WTC11 (cell line): ENCODE results near the gene DLGAP4. TPM values are rescaled to one million over a fixed set of nuclear protein-coding genes. Genes with fewer than 3 reads are reported as not detected.

Experiments used
- ATAC-seq: fragments of 200-7000 bp; cut with Tn5 transposase; 2 replicates; pipeline ENCODE4 v1.10.0; 2021; ENCODE audit warnings: mild to moderate bottlenecking, moderate library complexity
- CTCF ChIA-PET: fragments of 300-600 bp; sonication (Branson Sonifier 250); formaldehyde crosslinking; loops from one replicate; lab custom pipeline; 2021; ENCODE audit warnings: antibody characterized with exemption; lab: Charles Lee
- POLR2A ChIA-PET: fragments of 350-600 bp; sonication (Branson Sonifier 250); formaldehyde crosslinking; loops from one replicate; lab custom pipeline; 2021; ENCODE audit warnings: antibody characterized with exemption; lab: Charles Lee
- DNase-seq: peaks from one replicate; pipeline ENCODE4 v3.0.0; 2021; ENCODE audit warnings: low spot score
- H3K27ac Mint-ChIP-seq: 2 replicates; pipeline ENCODE4 v1.8.0; 2021; ENCODE audit warnings: mixed read lengths
- H3K27me3 Mint-ChIP-seq: 2 replicates; pipeline ENCODE4 v1.8.0; 2021; ENCODE audit warnings: low read depth, mild to moderate bottlenecking, moderate library complexity, mixed read lengths
- H3K36me3 Mint-ChIP-seq: 2 replicates; pipeline ENCODE4 v1.8.0; 2021; ENCODE audit warnings: mixed read lengths
- H3K4me1 Mint-ChIP-seq: 2 replicates; pipeline ENCODE4 v1.8.0; 2022; ENCODE audit warnings: mixed read lengths
- H3K4me3 Mint-ChIP-seq: 2 replicates; pipeline ENCODE4 v1.8.0; 2021; ENCODE audit warnings: mild to moderate bottlenecking, moderate library complexity, mixed read lengths
- H3K9me3 Mint-ChIP-seq: 2 replicates; pipeline ENCODE4 v1.8.0; 2021; ENCODE audit warnings: mixed read lengths
- ATF1 ChIP-seq: sonication (generic); formaldehyde crosslinking; IDR thresholded peaks from 2 replicates; pipeline ENCODE4 v1.8.1; 2023; ENCODE audit warnings: mild to moderate bottlenecking, moderate library complexity, missing genetic modification reagents
- ETV6 ChIP-seq: sonication (generic); formaldehyde crosslinking; IDR thresholded peaks from 2 replicates; pipeline ENCODE4 v1.8.1; 2022; ENCODE audit warnings: mild to moderate bottlenecking, missing genetic modification reagents
- FOXK1 ChIP-seq: sonication (generic); formaldehyde crosslinking; IDR thresholded peaks from 2 replicates; pipeline ENCODE4 v1.8.0; 2022; ENCODE audit warnings: mild to moderate bottlenecking, moderate library complexity, missing genetic modification reagents
- FOXP4 ChIP-seq: sonication (generic); formaldehyde crosslinking; IDR thresholded peaks from 2 replicates; pipeline ENCODE4 v1.8.0; 2022; ENCODE audit warnings: mild to moderate bottlenecking, missing genetic modification reagents
- HMGXB4 ChIP-seq: sonication (generic); formaldehyde crosslinking; IDR thresholded peaks from 2 replicates; pipeline ENCODE4 v1.8.1; 2023; ENCODE audit warnings: mild to moderate bottlenecking, moderate library complexity, missing genetic modification reagents
- IRF2 ChIP-seq: sonication (generic); formaldehyde crosslinking; IDR thresholded peaks from 2 replicates; pipeline ENCODE4 v1.8.0; 2022; ENCODE audit warnings: low read depth, missing genetic modification reagents, borderline replicate concordance
- MXD4 ChIP-seq: fragments of 250-450 bp; sonication (Bioruptor Pico); IDR thresholded peaks from 2 replicates; pipeline ENCODE4 v1.8.0; 2021; ENCODE audit warnings: mild to moderate bottlenecking, moderate library complexity, borderline replicate concordance
- NFATC4 ChIP-seq: fragments of 250-450 bp; sonication (Bioruptor Pico); IDR thresholded peaks from 2 replicates; pipeline ENCODE4 v1.9.0; 2021; ENCODE audit warnings: mild to moderate bottlenecking
- NR3C1 ChIP-seq: sonication (generic); formaldehyde crosslinking; conservative IDR thresholded peaks from 2 replicates; pipeline ENCODE4 v1.8.1; 2023; ENCODE audit warnings: low read depth, mild to moderate bottlenecking, missing genetic modification reagents
- TEAD1 ChIP-seq: sonication (generic); formaldehyde crosslinking; IDR thresholded peaks from 2 replicates; pipeline ENCODE4 v1.8.0; 2022; ENCODE audit warnings: mild to moderate bottlenecking, missing genetic modification reagents
- TEAD4 ChIP-seq: sonication (generic); formaldehyde crosslinking; IDR thresholded peaks from 2 replicates; pipeline ENCODE4 v1.8.0; 2022; ENCODE audit warnings: mild to moderate bottlenecking, missing genetic modification reagents
- ZNF121 ChIP-seq: sonication (generic); formaldehyde crosslinking; IDR thresholded peaks from 2 replicates; pipeline ENCODE4 v1.8.0; 2023; ENCODE audit warnings: missing genetic modification reagents
- ZNF263 ChIP-seq: sonication (generic); formaldehyde crosslinking; IDR thresholded peaks from 2 replicates; pipeline ENCODE4 v1.8.1; 2022; ENCODE audit warnings: low read depth, mild to moderate bottlenecking, moderate library complexity, missing genetic modification reagents
- ZNF317 ChIP-seq: sonication (generic); formaldehyde crosslinking; IDR thresholded peaks from 2 replicates; pipeline ENCODE4 v1.8.1; 2023; ENCODE audit warnings: low read depth, mild to moderate bottlenecking, moderate library complexity, missing genetic modification reagents, borderline replicate concordance
- ZNF671 ChIP-seq: fragments of 250-450 bp; sonication (Bioruptor Pico); IDR thresholded peaks from 2 replicates; pipeline ENCODE4 v1.8.0; 2021; ENCODE audit warnings: mild to moderate bottlenecking
- total RNA-seq: library from RNA; stranded (reverse); gene quantifications from 3 replicates; pipeline ENCODE4 v1.2.3, GENCODE V29; 2021
- TF ChIP-seq, protein P1 (sequence below): sonication (generic); formaldehyde crosslinking; IDR thresholded peaks from 2 replicates; pipeline ENCODE4 v1.8.0; 2023; ENCODE audit warnings: missing genetic modification reagents, mild to moderate bottlenecking, borderline replicate concordance
- TF ChIP-seq, protein P2 (sequence below): sonication (generic); formaldehyde crosslinking; IDR thresholded peaks from 2 replicates; pipeline ENCODE4 v1.8.1; 2023; ENCODE audit warnings: mild to moderate bottlenecking, missing genetic modification reagents
- TF ChIP-seq, protein P3 (sequence below): sonication (generic); formaldehyde crosslinking; IDR thresholded peaks from 2 replicates; pipeline ENCODE4 v1.8.1; 2022; ENCODE audit warnings: missing genetic modification reagents, borderline replicate concordance

DLGAP4 gene
- total RNA-seq, 1 experiment from 2014 or later: 52.6 TPM

DNA sequence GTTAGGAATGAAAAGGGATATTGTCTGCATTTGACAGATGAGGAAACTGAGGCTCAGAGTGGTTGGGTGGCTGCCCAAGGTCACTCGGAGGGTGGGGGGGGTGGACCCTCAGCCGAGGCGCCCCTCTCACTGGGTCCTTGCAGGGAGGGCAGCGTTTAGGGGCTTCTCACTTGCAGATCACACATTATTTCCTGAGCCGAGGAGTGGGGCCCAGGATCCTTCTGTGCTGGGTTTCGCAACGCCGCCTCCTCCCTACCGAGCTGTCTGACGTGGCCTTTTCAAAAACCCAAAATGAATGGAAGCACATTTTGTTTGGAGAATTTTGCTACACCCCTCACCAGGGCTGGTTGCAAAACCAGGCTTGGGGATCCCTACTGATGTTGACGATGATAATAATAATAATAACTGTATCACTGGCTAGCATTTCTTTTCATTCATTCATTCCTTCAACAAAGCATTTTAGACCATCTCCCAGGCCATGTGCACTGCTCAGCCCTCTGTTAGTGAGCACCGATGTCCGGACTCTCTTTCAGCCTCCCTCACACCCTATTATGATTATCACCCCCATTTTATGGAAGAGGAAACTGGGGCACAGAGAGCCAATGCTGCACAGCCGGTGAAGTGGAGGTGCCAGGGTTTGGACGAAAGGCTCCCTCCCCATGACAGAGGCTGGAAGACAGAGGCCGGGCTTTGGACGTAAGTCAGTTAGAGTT is 5.2 kb downstream of the DLGAP4 start (continued):
- TF ChIP-seq FOXP4 (CRISPR knock-in tag) (no peak), HMGXB4 (no peak), ZNF317 (no peak), FOXK1 (CRISPR knock-in tag) (no peak)
- TF ChIP-seq, protein P1, sequence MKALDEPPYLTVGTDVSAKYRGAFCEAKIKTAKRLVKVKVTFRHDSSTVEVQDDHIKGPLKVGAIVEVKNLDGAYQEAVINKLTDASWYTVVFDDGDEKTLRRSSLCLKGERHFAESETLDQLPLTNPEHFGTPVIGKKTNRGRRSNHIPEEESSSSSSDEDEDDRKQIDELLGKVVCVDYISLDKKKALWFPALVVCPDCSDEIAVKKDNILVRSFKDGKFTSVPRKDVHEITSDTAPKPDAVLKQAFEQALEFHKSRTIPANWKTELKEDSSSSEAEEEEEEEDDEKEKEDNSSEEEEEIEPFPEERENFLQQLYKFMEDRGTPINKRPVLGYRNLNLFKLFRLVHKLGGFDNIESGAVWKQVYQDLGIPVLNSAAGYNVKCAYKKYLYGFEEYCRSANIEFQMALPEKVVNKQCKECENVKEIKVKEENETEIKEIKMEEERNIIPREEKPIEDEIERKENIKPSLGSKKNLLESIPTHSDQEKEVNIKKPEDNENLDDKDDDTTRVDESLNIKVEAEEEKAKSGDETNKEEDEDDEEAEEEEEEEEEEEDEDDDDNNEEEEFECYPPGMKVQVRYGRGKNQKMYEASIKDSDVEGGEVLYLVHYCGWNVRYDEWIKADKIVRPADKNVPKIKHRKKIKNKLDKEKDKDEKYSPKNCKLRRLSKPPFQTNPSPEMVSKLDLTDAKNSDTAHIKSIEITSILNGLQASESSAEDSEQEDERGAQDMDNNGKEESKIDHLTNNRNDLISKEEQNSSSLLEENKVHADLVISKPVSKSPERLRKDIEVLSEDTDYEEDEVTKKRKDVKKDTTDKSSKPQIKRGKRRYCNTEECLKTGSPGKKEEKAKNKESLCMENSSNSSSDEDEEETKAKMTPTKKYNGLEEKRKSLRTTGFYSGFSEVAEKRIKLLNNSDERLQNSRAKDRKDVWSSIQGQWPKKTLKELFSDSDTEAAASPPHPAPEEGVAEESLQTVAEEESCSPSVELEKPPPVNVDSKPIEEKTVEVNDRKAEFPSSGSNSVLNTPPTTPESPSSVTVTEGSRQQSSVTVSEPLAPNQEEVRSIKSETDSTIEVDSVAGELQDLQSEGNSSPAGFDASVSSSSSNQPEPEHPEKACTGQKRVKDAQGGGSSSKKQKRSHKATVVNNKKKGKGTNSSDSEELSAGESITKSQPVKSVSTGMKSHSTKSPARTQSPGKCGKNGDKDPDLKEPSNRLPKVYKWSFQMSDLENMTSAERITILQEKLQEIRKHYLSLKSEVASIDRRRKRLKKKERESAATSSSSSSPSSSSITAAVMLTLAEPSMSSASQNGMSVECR (CRISPR knock-in tag): no peak
- TF ChIP-seq, protein P2, sequence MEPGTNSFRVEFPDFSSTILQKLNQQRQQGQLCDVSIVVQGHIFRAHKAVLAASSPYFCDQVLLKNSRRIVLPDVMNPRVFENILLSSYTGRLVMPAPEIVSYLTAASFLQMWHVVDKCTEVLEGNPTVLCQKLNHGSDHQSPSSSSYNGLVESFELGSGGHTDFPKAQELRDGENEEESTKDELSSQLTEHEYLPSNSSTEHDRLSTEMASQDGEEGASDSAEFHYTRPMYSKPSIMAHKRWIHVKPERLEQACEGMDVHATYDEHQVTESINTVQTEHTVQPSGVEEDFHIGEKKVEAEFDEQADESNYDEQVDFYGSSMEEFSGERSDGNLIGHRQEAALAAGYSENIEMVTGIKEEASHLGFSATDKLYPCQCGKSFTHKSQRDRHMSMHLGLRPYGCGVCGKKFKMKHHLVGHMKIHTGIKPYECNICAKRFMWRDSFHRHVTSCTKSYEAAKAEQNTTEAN: no peak

DNA sequence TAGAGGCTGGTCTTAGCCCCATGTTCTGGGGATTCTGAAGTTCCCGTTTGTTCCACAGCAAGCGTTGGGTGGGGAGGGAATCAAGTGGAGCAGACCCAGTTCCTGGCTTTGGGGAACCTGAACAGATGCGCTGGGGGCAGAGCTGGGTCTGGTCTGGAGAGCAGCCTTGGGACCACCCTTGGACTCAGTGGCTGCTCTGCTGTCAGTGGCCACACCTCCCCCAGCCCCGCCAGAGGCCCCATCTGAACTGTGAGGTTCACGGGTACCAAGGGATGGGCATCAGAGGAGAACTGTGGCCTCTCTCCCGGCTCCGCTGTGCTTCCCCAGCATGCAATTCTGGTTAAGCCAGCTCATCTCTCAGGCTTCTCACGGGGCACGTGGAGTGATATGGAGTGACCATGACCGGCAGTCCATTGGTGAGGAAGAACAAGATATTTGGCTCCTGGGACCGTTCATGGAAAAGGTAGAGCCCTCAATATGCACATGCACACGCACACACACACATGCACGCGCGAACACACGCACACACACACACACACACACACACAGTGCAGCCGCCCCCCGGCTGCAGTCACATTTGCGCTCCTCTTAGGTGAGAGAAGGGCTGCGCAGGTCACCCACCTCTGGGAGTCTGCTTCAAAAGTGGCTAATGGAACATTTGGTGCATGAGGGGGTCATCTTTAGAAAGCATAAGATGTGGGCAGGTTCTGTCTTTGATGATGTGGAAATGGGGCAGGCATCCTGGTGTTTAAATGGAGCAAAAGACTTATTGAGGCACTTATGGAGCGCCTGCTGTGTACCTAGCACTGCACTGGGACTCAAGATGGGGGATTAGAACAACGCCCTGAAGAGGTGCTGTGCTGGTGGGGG is 6.0 kb downstream of the DLGAP4 start:
- CTCF ChIA-PET: interaction anchor here (0.9 to 1.9 kb wide), 4 partner anchors 79 to 128 kb away, joined by 3 to 17 read pairs (median 6); no protein-coding TSS in a partner anchor
- ATAC-seq: no peak

More for the DNA sequence above, 6.0 kb downstream of the DLGAP4 start:
- no peaks in the 10 kb centered on the region for H3K9me3 Mint-ChIP-seq
- no peak overlapping the region for H3K4me3 Mint-ChIP-seq
- TF ChIP-seq TEAD1 (CRISPR knock-in tag) (no peak), NR3C1 (no peak), ZNF671 (CRISPR knock-in tag) (no peak), NFATC4 (CRISPR knock-in tag) (no peak), IRF2 (no peak), ETV6 (CRISPR knock-in tag) (no peak), MXD4 (CRISPR knock-in tag) (no peak), TEAD4 (CRISPR knock-in tag) (no peak), ATF1 (CRISPR knock-in tag) (no peak), ZNF121 (CRISPR knock-in tag) (no peak), FOXP4 (CRISPR knock-in tag) (no peak), ZNF263 (no peak)
- TF ChIP-seq, protein P3, sequence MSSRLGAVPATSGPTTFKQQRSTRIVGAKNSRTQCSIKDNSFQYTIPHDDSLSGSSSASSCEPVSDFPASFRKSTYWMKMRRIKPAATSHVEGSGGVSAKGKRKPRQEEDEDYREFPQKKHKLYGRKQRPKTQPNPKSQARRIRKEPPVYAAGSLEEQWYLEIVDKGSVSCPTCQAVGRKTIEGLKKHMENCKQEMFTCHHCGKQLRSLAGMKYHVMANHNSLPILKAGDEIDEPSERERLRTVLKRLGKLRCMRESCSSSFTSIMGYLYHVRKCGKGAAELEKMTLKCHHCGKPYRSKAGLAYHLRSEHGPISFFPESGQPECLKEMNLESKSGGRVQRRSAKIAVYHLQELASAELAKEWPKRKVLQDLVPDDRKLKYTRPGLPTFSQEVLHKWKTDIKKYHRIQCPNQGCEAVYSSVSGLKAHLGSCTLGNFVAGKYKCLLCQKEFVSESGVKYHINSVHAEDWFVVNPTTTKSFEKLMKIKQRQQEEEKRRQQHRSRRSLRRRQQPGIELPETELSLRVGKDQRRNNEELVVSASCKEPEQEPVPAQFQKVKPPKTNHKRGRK (CRISPR knock-in tag): no peak
- H3K27ac Mint-ChIP-seq: no peak overlapping the region
- peaks cover 8% of the 10 kb centered on the region for H3K4me1 Mint-ChIP-seq
- peaks cover 21% of the 10 kb centered on the region for H3K27me3 Mint-ChIP-seq
- POLR2A ChIA-PET: no interaction called here
- no peaks in the 10 kb centered on the region for H3K36me3 Mint-ChIP-seq
- no peak for DNase-seq
